Stimulated activated naive CD4-positive, alpha-beta T cell (primary cell): ENCODE measurements around the gene ST14.
"Not testable (repeated sequence)": the region's sequence is repeated elsewhere in the genome, so short reads cannot be mapped to it uniquely, and the experiment has no call there.

Source experiments
- DNase-seq, 6 experiments: peaks; one replicate each; lab custom pipeline; 2025; lab: John Stamatoyannopoulos, UW

ST14 gene

GRCh38 chr11:130188585-130189347 lies 29.2 kb downstream of the ST14 start:
- no peak for DNase-seq

DNA sequence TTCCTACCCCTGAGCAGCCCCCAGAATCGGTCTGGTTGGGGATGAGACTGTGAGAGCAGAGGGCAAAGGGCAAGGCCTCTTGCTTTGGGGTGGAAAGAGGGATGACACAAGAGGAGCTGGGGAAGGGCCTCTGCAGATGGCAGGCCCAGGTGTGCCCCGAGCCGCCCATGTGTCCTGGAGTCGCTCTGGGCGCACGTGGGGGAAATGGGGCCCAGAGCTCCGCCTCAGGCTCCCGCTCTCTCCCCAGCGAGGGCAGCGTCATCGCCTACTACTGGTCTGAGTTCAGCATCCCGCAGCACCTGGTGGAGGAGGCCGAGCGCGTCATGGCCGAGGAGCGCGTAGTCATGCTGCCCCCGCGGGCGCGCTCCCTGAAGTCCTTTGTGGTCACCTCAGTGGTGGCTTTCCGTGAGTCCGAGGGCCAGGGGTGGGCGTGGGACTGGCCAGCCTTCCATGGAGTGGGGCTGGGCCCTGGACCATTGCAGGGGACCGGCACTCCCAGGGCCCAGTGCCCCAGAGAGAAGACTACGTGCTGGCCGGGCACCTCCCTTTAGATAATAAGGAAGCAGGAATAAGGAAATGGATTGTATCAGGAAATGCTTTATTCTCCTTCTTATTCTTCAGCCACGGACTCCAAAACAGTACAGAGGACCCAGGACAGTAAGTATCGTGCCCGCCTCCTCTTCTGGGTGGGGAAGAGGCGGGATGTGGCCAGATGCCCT lies 30.1 kb downstream of the ST14 start:
- DNase-seq: no peak

- DNase-seq: no peak
These were observed 30.8 kb downstream of the ST14 start for GRCh38 chr11:130190371-130190881.

DNA sequence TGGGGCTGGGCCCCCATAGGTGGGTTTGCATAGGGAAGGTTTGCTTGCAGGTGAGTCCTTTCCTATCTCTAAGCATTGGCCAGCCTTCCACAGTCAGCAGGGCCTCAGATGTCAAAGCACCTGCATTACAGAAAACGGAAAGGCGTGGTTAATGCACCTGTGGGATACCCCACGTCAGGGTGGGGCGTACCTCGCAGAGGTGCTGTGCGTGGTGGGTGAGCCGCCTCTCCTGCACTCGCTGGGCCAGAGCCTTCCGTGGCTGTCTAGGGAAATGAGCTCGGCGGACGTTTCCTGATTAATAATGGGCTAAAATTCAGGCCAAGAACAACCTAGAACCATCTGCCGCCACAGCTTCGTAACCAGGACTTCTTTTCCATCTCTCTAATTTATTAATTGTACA lies 32.3 kb downstream of the ST14 start:
- DNase-seq: no peak

DNA sequence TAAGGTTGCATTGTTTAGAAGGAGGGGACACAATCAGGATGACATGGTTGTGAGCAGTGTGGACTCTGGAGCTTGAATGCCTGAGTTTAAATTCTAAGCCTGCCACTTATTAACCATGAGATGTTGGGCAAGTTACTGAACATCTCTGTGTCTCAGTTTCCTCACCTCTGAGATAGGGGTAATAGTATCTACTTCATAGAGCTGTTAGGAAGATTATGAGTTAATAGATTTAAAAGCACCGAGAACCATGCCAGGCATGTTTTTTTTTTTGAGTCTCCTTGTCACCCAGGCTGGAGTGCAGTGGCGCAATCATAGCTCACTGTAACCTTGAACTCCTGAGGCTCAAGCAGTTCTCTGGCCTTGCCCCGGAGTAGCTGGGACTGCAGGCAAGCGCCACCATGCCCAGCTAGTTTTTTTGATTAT lies 33.3 kb downstream of the ST14 start:
- no peak for DNase-seq

GRCh38 chr11:130193551-130193950 lies 34.0 kb downstream of the ST14 start:
- DNase-seq: not testable (repeated sequence)

- DNase-seq: no peak
These were observed 34.9 kb downstream of the ST14 start for GRCh38 chr11:130194241-130195023.

DNA sequence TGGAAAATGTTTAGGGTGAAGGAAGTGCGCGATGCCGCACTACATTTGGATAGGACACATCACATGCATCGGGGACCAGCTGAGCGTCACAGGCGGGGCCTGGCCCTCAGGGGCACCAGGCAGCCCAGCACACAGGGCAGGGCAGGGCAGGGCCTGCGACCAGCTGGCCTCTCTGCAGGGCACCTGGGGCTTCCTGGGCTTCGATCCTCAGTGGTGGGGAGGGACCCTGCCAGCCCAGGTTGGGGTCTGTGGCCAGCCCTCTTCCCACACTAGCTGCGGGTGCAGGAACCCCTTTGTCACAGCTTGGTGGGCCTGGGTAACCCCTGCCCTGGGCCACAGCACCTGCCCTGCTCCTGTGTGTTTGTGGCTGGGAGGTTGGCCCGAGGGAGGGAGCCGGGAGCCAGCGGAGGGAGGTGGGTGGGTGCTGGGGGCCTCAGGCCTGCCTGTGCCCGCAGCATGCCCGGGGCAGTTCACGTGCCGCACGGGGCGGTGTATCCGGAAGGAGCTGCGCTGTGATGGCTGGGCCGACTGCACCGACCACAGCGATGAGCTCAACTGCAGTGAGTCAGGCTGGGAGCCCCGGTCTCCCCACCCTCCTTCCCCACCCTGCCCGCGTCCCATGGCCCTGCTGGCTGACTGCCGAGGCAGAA lies 37.9 kb downstream of the ST14 start:
- no peak for DNase-seq

- no peak for DNase-seq
These were observed 38.7 kb downstream of the ST14 start for GRCh38 chr11:130198292-130198691.

DNA sequence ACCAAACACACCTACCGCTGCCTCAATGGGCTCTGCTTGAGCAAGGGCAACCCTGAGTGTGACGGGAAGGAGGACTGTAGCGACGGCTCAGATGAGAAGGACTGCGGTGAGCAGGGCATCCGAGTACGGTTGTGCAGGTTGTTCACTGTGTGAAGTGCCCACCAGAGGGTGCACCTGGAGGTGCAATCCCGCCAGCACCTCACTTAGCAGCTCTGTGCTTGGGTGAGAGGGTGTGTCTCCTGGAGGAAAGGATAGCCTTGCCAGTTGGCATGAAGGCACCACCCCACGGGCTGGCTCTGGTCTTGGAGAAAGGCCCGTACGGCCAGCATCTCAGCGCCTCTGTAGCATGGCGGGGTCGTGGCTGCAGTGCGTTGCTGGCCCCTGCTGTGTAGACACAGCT lies 39.4 kb downstream of the ST14 start:
- DNase-seq: no peak

DNA sequence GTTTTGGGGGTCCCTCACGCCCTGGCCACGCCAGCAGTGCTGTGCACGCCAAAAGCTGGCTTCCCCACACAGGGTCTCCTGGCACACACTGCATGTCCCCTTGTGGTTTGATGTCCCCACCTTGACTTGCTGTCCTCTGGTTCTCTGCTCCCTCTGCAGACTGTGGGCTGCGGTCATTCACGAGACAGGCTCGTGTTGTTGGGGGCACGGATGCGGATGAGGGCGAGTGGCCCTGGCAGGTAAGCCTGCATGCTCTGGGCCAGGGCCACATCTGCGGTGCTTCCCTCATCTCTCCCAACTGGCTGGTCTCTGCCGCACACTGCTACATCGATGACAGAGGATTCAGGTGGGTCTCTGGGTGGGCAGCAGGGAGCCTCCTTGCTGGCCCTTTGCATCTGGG lies 40.2 kb downstream of the ST14 start:
- no peak for DNase-seq

DNA sequence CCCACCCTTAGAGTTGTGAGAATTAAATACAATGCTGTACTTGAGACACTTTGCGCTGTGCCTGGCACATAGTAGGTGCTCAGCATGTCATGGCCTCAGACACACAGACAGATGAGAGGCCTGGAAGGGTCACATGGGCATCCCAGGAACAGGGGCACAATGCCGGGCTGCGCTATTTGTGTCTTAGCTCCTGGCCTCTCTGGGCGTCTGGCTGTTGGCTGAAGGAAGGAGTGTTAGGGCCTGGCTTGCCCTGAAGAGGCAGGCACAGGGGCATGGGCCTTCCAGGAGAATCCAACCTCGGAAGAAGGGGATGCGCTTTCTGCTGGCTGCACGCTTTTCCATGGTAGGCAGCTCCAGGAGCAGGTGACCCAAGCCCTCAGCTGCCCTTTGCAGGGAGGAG lies 41.4 kb downstream of the ST14 start:
- DNase-seq: no peak

DNA sequence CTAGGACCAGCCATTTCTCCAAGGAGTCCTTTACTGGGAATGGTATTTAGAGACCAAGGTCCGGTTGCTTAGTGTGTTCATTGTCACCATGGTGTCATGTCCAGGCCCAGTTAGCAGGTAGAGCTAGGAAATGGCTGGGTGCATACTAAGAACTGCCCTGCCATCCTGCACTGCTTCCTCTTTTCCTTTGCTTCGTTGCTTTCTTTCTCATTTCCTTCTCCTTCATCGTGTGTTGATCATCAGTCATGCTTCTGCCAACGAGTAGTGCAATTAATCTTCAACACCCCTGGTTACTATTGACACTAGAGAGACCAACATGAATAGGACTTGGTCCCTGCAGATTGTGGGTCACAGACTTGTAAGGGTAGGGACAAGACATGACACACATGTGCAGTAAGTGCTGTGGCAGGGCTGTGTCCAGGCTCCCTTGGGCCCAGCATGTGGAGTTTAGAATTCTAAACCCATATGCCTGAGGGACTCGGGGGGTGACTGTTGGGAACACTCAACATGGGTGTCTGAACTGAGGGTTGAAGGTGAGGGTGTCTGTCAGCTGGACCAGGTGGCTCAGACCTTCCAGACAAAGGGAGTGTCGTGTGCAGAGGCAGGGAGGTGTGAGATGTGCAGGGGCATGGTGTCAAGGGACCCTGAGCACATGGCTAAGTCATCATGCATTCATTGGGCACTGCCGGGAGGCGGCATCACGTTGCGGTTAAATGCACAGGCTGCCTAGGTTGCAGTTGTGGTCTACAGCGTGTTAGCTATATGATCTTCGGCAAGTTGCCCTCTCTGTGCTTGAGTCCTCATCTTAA lies 42.6 kb downstream of the ST14 start:
- no peak for DNase-seq

- no peak for DNase-seq
These were observed 43.5 kb downstream of the ST14 start for GRCh38 chr11:130202818-130203689.

DNA sequence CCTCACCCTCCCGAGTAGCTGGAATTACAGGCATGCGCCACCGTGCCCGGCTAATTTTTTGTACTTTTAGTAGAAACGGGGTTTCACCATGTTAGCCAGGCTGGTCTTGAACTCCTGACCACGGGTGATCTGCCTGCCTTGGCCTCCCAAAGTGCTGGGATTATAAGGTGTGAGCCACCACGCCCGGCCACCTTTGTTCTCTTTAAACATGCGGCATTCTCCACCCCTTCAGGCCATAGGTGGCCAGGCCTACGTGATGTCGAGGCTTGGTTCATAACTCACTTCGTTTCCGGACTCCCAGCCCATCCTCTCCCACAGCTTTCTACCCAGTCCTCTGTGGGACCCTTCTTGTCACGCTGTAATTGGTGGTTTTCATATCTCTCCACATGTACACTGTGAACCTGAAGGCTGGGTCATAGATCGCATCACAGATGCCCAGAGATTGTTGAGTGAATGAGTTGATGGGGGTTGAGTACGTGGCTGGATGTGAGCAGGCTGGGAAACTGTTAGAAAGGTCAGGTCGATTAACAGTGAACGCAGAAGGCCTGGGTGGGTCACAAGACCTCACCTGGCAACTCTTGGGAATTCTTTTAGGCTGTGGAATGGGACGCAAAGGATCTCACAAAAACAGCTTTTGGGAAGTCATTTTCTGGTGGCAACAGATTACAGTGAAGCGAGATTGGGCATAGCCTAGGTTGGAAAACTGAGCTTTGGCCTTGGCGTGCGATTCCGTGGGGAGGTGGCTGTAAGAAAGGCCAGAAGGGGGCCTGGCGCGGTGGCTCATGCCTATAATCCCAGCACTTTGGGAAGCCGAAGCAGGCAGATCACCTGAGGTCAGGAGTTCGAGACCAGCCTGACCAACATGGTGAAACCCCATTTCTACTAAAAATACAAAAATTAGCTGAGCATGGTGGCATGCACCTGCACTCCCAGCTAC lies 44.5 kb downstream of the ST14 start:
- no peak for DNase-seq

- no peak for DNase-seq
These were observed 45.1 kb downstream of the ST14 start for GRCh38 chr11:130204703-130205095.

- DNase-seq: no peak
These were observed 46.6 kb downstream of the ST14 start for GRCh38 chr11:130206141-130206540.

DNA sequence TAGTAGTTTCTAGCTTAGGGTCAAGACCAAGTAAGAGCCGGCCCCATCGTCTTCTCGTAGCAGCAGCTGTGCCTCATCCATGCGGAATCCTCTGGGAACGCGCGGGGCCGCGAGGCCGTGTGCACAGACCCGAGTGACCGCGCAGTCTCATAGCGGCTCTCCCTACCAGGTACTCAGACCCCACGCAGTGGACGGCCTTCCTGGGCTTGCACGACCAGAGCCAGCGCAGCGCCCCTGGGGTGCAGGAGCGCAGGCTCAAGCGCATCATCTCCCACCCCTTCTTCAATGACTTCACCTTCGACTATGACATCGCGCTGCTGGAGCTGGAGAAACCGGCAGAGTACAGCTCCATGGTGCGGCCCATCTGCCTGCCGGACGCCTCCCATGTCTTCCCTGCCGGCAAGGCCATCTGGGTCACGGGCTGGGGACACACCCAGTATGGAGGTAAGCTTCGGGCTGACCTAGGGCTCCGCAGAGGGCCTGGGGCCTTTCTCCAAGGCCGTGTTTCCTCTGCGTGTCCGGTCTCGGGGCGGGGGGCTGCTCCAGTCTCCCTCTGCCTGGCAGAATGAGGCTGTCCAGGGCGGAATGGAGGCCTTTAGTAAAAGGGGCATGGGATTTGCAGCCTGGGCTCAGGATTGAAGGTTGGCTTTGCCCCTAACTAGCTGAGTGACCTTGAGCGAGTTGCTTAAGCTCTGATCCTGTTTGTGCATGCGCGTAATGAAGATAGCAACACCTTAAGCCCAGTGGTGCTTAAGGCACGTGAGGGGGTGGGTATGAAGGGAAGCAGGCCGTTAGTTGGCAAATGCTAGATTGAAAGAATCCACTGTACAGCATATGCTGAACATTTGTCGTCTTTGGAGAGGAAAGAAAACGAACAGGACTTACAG lies 48.9 kb downstream of the ST14 start:
- no peak for DNase-seq
